Neural progenitor cell (in vitro differentiated cells): ENCODE data around the gene LDAH. TPM values are rescaled to one million over a fixed set of nuclear protein-coding genes. Genes with fewer than 3 reads are reported as not detected.
"Not testable (repeated sequence)": the region's sequence is repeated elsewhere in the genome, so short reads cannot be mapped to it uniquely, and the experiment has no call there.

Experiments
- DNase-seq: peaks from one replicate; pipeline ENCODE4 v3.0.0-alpha.2; 2016; ENCODE audit warnings: low spot score
- H2AFZ ChIP-seq: fragments of 200-600 bp; sonication (generic); replicated peaks from 2 replicates; pipeline ENCODE4 v1.6.1; 2016; ENCODE audit warnings: antibody characterized with exemption
- H3F3A ChIP-seq: fragments of 200-600 bp; sonication (generic); 2 replicates; pipeline ENCODE4 v1.6.1; 2016; ENCODE audit warnings: antibody characterized with exemption, low read depth
- H3K27ac ChIP-seq: fragments of 200-600 bp; sonication (generic); 2 replicates; pipeline ENCODE4 v1.5.1; 2016; ENCODE audit warnings: mild to moderate bottlenecking
- H3K27me3 ChIP-seq: fragments of 200-600 bp; sonication (generic); 2 replicates; pipeline ENCODE4 v1.6.1; 2016; ENCODE audit warnings: mild to moderate bottlenecking, moderate library complexity
- H3K36me3 ChIP-seq: fragments of 200-600 bp; sonication (generic); 2 replicates; pipeline ENCODE4 v1.5.1; 2016
- H3K4me1 ChIP-seq: fragments of 200-600 bp; sonication (generic); 2 replicates; pipeline ENCODE4 v1.6.1; 2016; ENCODE audit warnings: mixed run types
- H3K4me2 ChIP-seq: fragments of 200-600 bp; sonication (generic); 2 replicates; pipeline ENCODE4 v1.6.1; 2016
- H3K4me3 ChIP-seq: fragments of 200-600 bp; sonication (generic); 2 replicates; pipeline ENCODE4 v1.5.1; 2016
- H3K79me2 ChIP-seq: fragments of 200-600 bp; sonication (generic); 2 replicates; pipeline ENCODE4 v1.6.1; 2016; ENCODE audit warnings: low read depth
- H3K9ac ChIP-seq: fragments of 200-600 bp; sonication (generic); 2 replicates; pipeline ENCODE4 v1.6.1; 2016
- H3K9me3 ChIP-seq: fragments of 200-600 bp; sonication (generic); 2 replicates; pipeline ENCODE4 v1.5.1; 2016; ENCODE audit warnings: low read depth
- H4K20me1 ChIP-seq: fragments of 200-600 bp; sonication (generic); 2 replicates; pipeline ENCODE4 v1.6.1; 2016; ENCODE audit warnings: low read depth
- H3K27ac Mint-ChIP-seq: 3 replicates; pipeline ENCODE4 v1.8.0; 2021; ENCODE audit warnings: mixed read lengths
- H3K27me3 Mint-ChIP-seq: 2 replicates; pipeline ENCODE4 v1.8.0; 2022; ENCODE audit warnings: low read depth, mild to moderate bottlenecking, inconsistent platforms, moderate library complexity, mixed read lengths; ENCODE audit not compliant: insufficient read depth
- H3K36me3 Mint-ChIP-seq: 3 replicates; pipeline ENCODE4 v1.8.0; 2021; ENCODE audit warnings: mixed read lengths
- H3K4me1 Mint-ChIP-seq: 3 replicates; pipeline ENCODE4 v1.8.0; 2021; ENCODE audit warnings: mixed read lengths
- H3K4me3 Mint-ChIP-seq: 3 replicates; pipeline ENCODE4 v1.8.0; 2021; ENCODE audit warnings: mild to moderate bottlenecking, moderate library complexity, mixed read lengths
- H3K9me3 Mint-ChIP-seq: 3 replicates; pipeline ENCODE4 v1.8.0; 2020; ENCODE audit warnings: mixed read lengths
- CTCF ChIP-seq: fragments of 200-600 bp; sonication (generic); IDR thresholded peaks from 2 replicates; pipeline ENCODE4 v1.5.1; 2017; ENCODE audit warnings: antibody characterized with exemption, mild to moderate bottlenecking
- EZH2 ChIP-seq: fragments of 200-600 bp; sonication (generic); IDR thresholded peaks from 2 replicates; pipeline ENCODE4 v1.6.1; 2017; ENCODE audit warnings: antibody characterized with exemption, mild to moderate bottlenecking, moderate library complexity
- EZH2phosphoT487 ChIP-seq: fragments of 200-600 bp; sonication (generic); IDR thresholded peaks from 2 replicates; pipeline ENCODE4 v1.6.1; 2017; ENCODE audit warnings: antibody characterized with exemption
- total RNA-seq: library from RNA; depleted of rRNA; stranded (reverse); fragments of >200 nt; gene quantifications from 2 replicates; pipeline ENCODE4 v1.2.3, GENCODE V29; 2015; ENCODE audit warnings: low replicate concordance

The LDAH gene
- total RNA-seq, 1 donor from 2014 or later: 45.2 TPM

DNA sequence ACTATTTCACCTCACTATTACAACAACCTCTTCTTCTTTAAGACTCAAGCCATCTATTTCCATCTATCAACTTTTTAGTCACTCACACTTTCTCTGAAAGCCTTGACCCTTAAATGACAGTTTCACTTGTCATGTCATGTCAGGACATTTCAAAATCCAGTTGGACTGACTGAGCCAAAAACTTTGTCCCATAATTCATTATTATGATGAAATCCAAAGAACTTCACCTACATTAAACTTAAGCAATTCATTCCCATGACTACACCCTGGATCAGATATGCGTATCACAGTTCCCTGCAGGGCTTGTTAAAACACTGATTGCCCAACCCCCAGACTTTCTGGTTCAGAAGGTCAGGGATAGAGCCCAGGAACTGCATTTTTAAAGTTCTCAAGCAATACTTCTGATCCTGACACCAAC is 26.5 kb downstream of the LDAH start:
- Mint-ChIP-seq H3K27me3 (no peaks in the 10 kb centered on the region), H3K36me3 (peaks cover 33% of the 10 kb centered on the region), H3K9me3 (peaks cover 13% of the 10 kb centered on the region), H3K4me1 (peaks cover 3% of the 10 kb centered on the region), H3K27ac (no peak overlapping the region), H3K4me3 (no peak overlapping the region)
- H3K79me2 ChIP-seq: peaks cover 30% of the 10 kb centered on the region
- H2AFZ ChIP-seq: no peak overlapping the region
- H3K4me3 ChIP-seq: no peak overlapping the region
- H3K4me2 ChIP-seq: no peak overlapping the region
- DNase-seq: no peak
- peaks cover 9% of the 10 kb centered on the region for H3K36me3 ChIP-seq
- H3K9ac ChIP-seq: no peak overlapping the region
- H4K20me1 ChIP-seq: no peaks in the 10 kb centered on the region
- no peaks in the 10 kb centered on the region for H3F3A ChIP-seq
- no peak overlapping the region for H3K27ac ChIP-seq
- H3K27me3 ChIP-seq: no peaks in the 10 kb centered on the region
- TF ChIP-seq EZH2phosphoT487 (no peak), CTCF (no peak), EZH2 (no peak)
- H3K4me1 ChIP-seq: no peaks in the 10 kb centered on the region
- no peaks in the 10 kb centered on the region for H3K9me3 ChIP-seq

GRCh38 chr2:20793944-20794343 is 29.0 kb downstream of the LDAH start:
- peaks cover 13% of the 10 kb centered on the region for H3K9me3 Mint-ChIP-seq
- H3K36me3 Mint-ChIP-seq: peaks cover 33% of the 10 kb centered on the region
- not testable (repeated sequence) for DNase-seq, H3K4me1 Mint-ChIP-seq, H3K27me3 Mint-ChIP-seq, H3K9ac ChIP-seq, H3K27ac Mint-ChIP-seq, H4K20me1 ChIP-seq, H3K9me3 ChIP-seq, H3K4me3 ChIP-seq, H3K36me3 ChIP-seq, H3K4me2 ChIP-seq, H3K4me1 ChIP-seq, H3K27me3 ChIP-seq, H2AFZ ChIP-seq, H3K4me3 Mint-ChIP-seq, H3F3A ChIP-seq, H3K27ac ChIP-seq
- H3K79me2 ChIP-seq: peaks cover 30% of the 10 kb centered on the region

- no peaks in the 10 kb centered on the region for H3K4me1 ChIP-seq
- no peaks in the 10 kb centered on the region for H3K9me3 Mint-ChIP-seq
- no peaks in the 10 kb centered on the region for H3K9me3 ChIP-seq
- H3K36me3 ChIP-seq: no peaks in the 10 kb centered on the region
- H3K9ac ChIP-seq: no peak overlapping the region
- H3K4me2 ChIP-seq: no peak overlapping the region
- H3K27me3 ChIP-seq: no peaks in the 10 kb centered on the region
- H3K4me1 Mint-ChIP-seq: no peaks in the 10 kb centered on the region
- H3K4me3 Mint-ChIP-seq: no peak overlapping the region
- H3K27ac ChIP-seq: no peak overlapping the region
- H3K79me2 ChIP-seq: no peaks in the 10 kb centered on the region
- no peak overlapping the region for H2AFZ ChIP-seq
- no peak overlapping the region for H3K27ac Mint-ChIP-seq
- H3K27me3 Mint-ChIP-seq: no peaks in the 10 kb centered on the region
- peaks cover 15% of the 10 kb centered on the region for H3K36me3 Mint-ChIP-seq
- no peaks in the 10 kb centered on the region for H3F3A ChIP-seq
- H3K4me3 ChIP-seq: no peak overlapping the region
- TF ChIP-seq CTCF (peak; percentile 80), EZH2phosphoT487 (no peak)
- H4K20me1 ChIP-seq: peaks cover 4% of the 10 kb centered on the region
- peak; percentile 49 for DNase-seq
Observed at GRCh38 chr2:20781656-20782265, 41.1 kb downstream of the LDAH start.

GRCh38 chr2:20771299-20771698 is 51.6 kb downstream of the LDAH start:
- Histone ChIP-seq H3K9me3 (no peaks in the 10 kb centered on the region), H3K27me3 (no peaks in the 10 kb centered on the region), H3F3A (no peaks in the 10 kb centered on the region), H3K36me3 (no peaks in the 10 kb centered on the region), H3K4me2 (no peak overlapping the region), H3K9ac (no peak overlapping the region), H2AFZ (no peak overlapping the region), H3K4me3 (no peak overlapping the region), H3K79me2 (no peaks in the 10 kb centered on the region), H4K20me1 (peaks cover 10% of the 10 kb centered on the region), H3K27ac (no peak overlapping the region), H3K4me1 (no peaks in the 10 kb centered on the region)
- DNase-seq: no peak
- peaks cover 3% of the 10 kb centered on the region for H3K36me3 Mint-ChIP-seq
- TF ChIP-seq EZH2phosphoT487 (no peak), EZH2 (no peak), CTCF (no peak)
- no peaks in the 10 kb centered on the region for H3K9me3 Mint-ChIP-seq
- no peaks in the 10 kb centered on the region for H3K27me3 Mint-ChIP-seq
- H3K27ac Mint-ChIP-seq: no peak overlapping the region
- H3K4me1 Mint-ChIP-seq: no peaks in the 10 kb centered on the region
- no peak overlapping the region for H3K4me3 Mint-ChIP-seq
